ENCODE measurements around the gene MCTP1.

MCTP1 gene

GRCh38 chr5:94793113-94793815, 491.6 kb downstream of the MCTP1 start:
- DNase-seq, result no peak

- no peak for DNase-seq
Measured at GRCh38 chr5:94791829-94792228, 493.1 kb downstream of the MCTP1 start.

GRCh38 chr5:94788527-94788926, 496.4 kb downstream of the MCTP1 start:
- DNase-seq, result no peak

- no peak for DNase-seq
Measured at GRCh38 chr5:94784536-94785505, 500.1 kb downstream of the MCTP1 start.

- DNase-seq, result no peak
Measured at GRCh38 chr5:94782383-94782782, 502.5 kb downstream of the MCTP1 start.

- no peak for DNase-seq
Measured at GRCh38 chr5:94779684-94780083, 505.2 kb downstream of the MCTP1 start.

GRCh38 chr5:94778732-94779131, 506.2 kb downstream of the MCTP1 start:
- DNase-seq, result no peak

- DNase-seq, result no peak
Measured at GRCh38 chr5:94778299-94778698, 506.6 kb downstream of the MCTP1 start.

- no peak for DNase-seq
Measured at GRCh38 chr5:94777056-94777880, 507.6 kb downstream of the MCTP1 start.

- DNase-seq, result no peak
Measured at GRCh38 chr5:94776167-94776566, 508.7 kb downstream of the MCTP1 start.

- DNase-seq, result no peak
Measured at GRCh38 chr5:94775088-94775487, 509.8 kb downstream of the MCTP1 start.

- no peak for DNase-seq
Measured at GRCh38 chr5:94771742-94772141, 513.2 kb downstream of the MCTP1 start.

- DNase-seq, result no peak
Measured at GRCh38 chr5:94769996-94770395, 514.9 kb downstream of the MCTP1 start.

GRCh38 chr5:94761786-94762185, 523.1 kb downstream of the MCTP1 start:
- no peak for DNase-seq

- DNase-seq, result no peak
Measured at GRCh38 chr5:94761055-94761454, 523.8 kb downstream of the MCTP1 start.

GRCh38 chr5:94759961-94760360, 524.9 kb downstream of the MCTP1 start:
- no peak for DNase-seq

- DNase-seq, result no peak
Measured at GRCh38 chr5:94759022-94759421, 525.9 kb downstream of the MCTP1 start.

GRCh38 chr5:94754824-94755223, 530.1 kb downstream of the MCTP1 start:
- no peak for DNase-seq

GRCh38 chr5:94751460-94751859, 533.4 kb downstream of the MCTP1 start:
- DNase-seq, result no peak

- no peak for DNase-seq
Measured at GRCh38 chr5:94750681-94751080, 534.2 kb downstream of the MCTP1 start.

- no peak for DNase-seq
Measured at GRCh38 chr5:94749042-94749441, 535.9 kb downstream of the MCTP1 start.

- no peak for DNase-seq
Measured at GRCh38 chr5:94748212-94748611, 536.7 kb downstream of the MCTP1 start.

- DNase-seq, result no peak
Measured at GRCh38 chr5:94747371-94747770, 537.5 kb downstream of the MCTP1 start.
